Mesenchymal stem cell (in vitro differentiated cells and primary cell): ENCODE measurements around the gene RNASEH1.
"Not testable (repeated sequence)": the region's sequence is repeated elsewhere in the genome, so short reads cannot be mapped to it uniquely, and the experiment has no call there.

ENCODE experiments used
- DNase-seq: peaks from one replicate; pipeline ENCODE4 v3.0.0-alpha.2; 2013
- H2AFZ ChIP-seq: one replicate; pipeline ENCODE4 v1.6.1; 2013; ENCODE audit warnings: low read depth, mild to moderate bottlenecking, control low read depth, inconsistent platforms, low read length, moderate library complexity
- H2AK5ac ChIP-seq: 2 replicates; pipeline ENCODE4 v1.6.1; 2013; ENCODE audit warnings: low read length, moderate library complexity, mild to moderate bottlenecking, inconsistent platforms; ENCODE audit not compliant: severe bottlenecking
- H2BK120ac ChIP-seq: one replicate; pipeline ENCODE4 v1.6.1; 2013; ENCODE audit warnings: low read depth, mild to moderate bottlenecking, inconsistent platforms, low read length, moderate library complexity
- H2BK12ac ChIP-seq, 2 experiments: one replicate each; pipeline ENCODE4 v1.6.1; 2013; ENCODE audit warnings: inconsistent platforms in 2 of 2, low read length in 2 of 2, mild to moderate bottlenecking in 2 of 2, moderate library complexity in 2 of 2, control low read depth in 1 of 2
- H2BK15ac ChIP-seq: one replicate; pipeline ENCODE4 v1.6.1; 2013; ENCODE audit warnings: mild to moderate bottlenecking, low read depth, inconsistent platforms; ENCODE audit not compliant: poor library complexity, severe bottlenecking
- H2BK5ac ChIP-seq: 2 replicates; pipeline ENCODE4 v1.6.1; 2013; ENCODE audit warnings: low read depth, mild to moderate bottlenecking, low read length, control low read depth, inconsistent platforms; ENCODE audit not compliant: poor library complexity, severe bottlenecking
- H3K14ac ChIP-seq, 2 experiments: one replicate each; pipeline ENCODE4 v1.6.1; 2013; ENCODE audit warnings: inconsistent platforms in 2 of 2, low read length in 2 of 2, control low read depth in 1 of 2, mild to moderate bottlenecking in 1 of 2, moderate library complexity in 1 of 2
- H3K18ac ChIP-seq, 2 experiments: one replicate each; pipeline ENCODE4 v1.6.1; 2013; ENCODE audit warnings: inconsistent platforms in 2 of 2, low read length in 2 of 2, control low read depth in 1 of 2, low read depth in 1 of 2, mild to moderate bottlenecking in 1 of 2
- H3K23ac ChIP-seq, 2 experiments: one replicate each; pipeline ENCODE4 v1.6.1; 2013; ENCODE audit warnings: inconsistent platforms in 2 of 2, low read length in 2 of 2, mild to moderate bottlenecking in 2 of 2, moderate library complexity in 2 of 2, control low read depth in 1 of 2
- H3K27ac ChIP-seq: 2 replicates; pipeline ENCODE4 v1.5.1; 2013; ENCODE audit warnings: mild to moderate bottlenecking, moderate library complexity, low read length, control low read depth, inconsistent platforms; ENCODE audit not compliant: poor library complexity, severe bottlenecking
- H3K27me3 ChIP-seq, 2 experiments: 2 replicates each; pipeline versions ENCODE4 v1.6.1 to v1.7.0; 2013; ENCODE audit warnings: low read length in 2 of 2, mild to moderate bottlenecking in 2 of 2, moderate library complexity in 2 of 2, control low read depth in 1 of 2, inconsistent platforms in 1 of 2; ENCODE audit not compliant: control insufficient read depth in 1 of 2, insufficient read depth in 1 of 2
- H3K36me3 ChIP-seq, 2 experiments: 2 replicates each; pipeline versions ENCODE4 v1.6.1 to v1.7.0; 2013; ENCODE audit warnings: low read length in 2 of 2, control low read depth in 1 of 2, inconsistent platforms in 1 of 2, low read depth in 1 of 2, mild to moderate bottlenecking in 1 of 2; ENCODE audit not compliant: insufficient read depth in 2 of 2, control insufficient read depth in 1 of 2
- H3K4ac ChIP-seq, 2 experiments: one replicate each; pipeline ENCODE4 v1.6.1; 2013; ENCODE audit warnings: inconsistent platforms in 2 of 2, low read length in 2 of 2, mild to moderate bottlenecking in 2 of 2, moderate library complexity in 2 of 2, control low read depth in 1 of 2, low read depth in 1 of 2
- H3K4me1 ChIP-seq: 2 replicates; pipeline ENCODE4 v1.6.1; 2013; ENCODE audit warnings: low read depth, low read length, control low read depth; ENCODE audit not compliant: control insufficient read depth, insufficient read depth
- H3K4me2 ChIP-seq: 2 replicates; pipeline ENCODE4 v1.6.1; 2013; ENCODE audit warnings: low read length, mild to moderate bottlenecking, inconsistent platforms; ENCODE audit not compliant: poor library complexity, severe bottlenecking
- H3K4me3 ChIP-seq, 2 experiments: 2 replicates each; pipeline versions ENCODE4 v1.5.1 to v1.7.0; 2013; ENCODE audit warnings: low read length in 2 of 2, mild to moderate bottlenecking in 2 of 2, control low read depth in 1 of 2, low read depth in 1 of 2; ENCODE audit not compliant: insufficient read depth in 1 of 2
- H3K79me1 ChIP-seq: replicated peaks from 2 replicates; pipeline ENCODE4 v1.6.1; 2013; ENCODE audit warnings: mild to moderate bottlenecking, control low read depth, low read length, inconsistent platforms; ENCODE audit not compliant: poor library complexity, severe bottlenecking
- H3K9ac ChIP-seq: 2 replicates; pipeline ENCODE4 v1.7.0; 2013; ENCODE audit warnings: mild to moderate bottlenecking, low read length, moderate library complexity
- H3K9me3 ChIP-seq: 2 replicates; pipeline ENCODE4 v1.7.0; 2013; ENCODE audit warnings: mild to moderate bottlenecking, low read length; ENCODE audit not compliant: control insufficient read depth
- H4K8ac ChIP-seq: one replicate; pipeline ENCODE4 v1.6.1; 2013; ENCODE audit warnings: inconsistent platforms, mild to moderate bottlenecking, low read length, moderate library complexity
- H4K91ac ChIP-seq: one replicate; pipeline ENCODE4 v1.6.1; 2013; ENCODE audit warnings: mild to moderate bottlenecking, low read length, inconsistent platforms
- WGBS: methylation state at CpG from one replicate; pipeline ENCODE4 v1.1.7; 2013; ENCODE audit warnings: mixed read lengths; 5-methylcytosine and 5-hydroxymethylcytosine counted together

The RNASEH1 gene

DNA sequence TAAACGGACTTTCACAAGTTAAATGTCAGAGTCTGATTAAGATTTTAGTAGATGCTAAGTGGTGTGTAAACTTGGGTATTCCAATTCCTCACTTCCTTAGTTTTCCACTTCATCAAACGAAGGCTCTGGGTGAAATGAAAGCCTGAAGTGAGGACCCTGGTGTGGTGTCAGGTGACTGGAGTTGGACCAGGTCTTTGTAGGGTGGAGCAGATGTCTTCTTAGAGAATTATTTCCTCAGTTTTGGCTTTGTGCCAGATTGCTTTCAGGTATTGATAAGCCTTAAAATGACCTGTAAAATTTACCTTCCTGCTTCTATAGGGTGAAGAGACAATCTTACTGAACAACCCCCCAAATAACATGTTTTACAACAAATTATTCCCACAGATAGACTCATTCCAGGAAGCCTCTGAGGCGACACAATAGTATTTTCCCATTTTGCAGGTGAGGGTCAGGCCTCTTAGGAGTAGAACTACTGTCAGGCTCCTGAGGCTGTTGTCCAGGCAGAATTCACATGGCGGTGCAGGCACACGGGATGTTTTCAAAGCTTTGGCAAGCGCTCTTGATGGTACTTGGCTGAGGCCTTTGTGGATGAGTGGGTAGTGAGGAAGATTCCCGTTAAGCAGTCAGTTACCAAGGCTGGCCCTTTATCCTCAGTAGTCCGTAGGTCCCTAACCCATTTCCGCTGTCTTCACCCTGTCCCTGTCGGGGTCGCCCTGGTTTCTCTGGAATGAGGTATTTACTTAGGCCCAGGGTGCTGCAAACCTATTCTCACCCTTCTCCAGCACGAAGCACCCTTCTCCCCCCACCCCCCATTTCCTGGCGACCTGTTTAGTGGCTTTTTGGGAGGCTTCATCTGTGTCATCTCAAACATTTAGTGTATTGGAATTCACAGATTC is 23.5 kb upstream of the RNASEH1 start:
- Histone ChIP-seq H3K4ac (no peak overlapping the region), H2BK12ac (no peak overlapping the region), H3K14ac (no peak overlapping the region), H2AFZ (no peak overlapping the region), H2BK15ac (no peak overlapping the region), H3K4me1 (peaks cover 15% of the 10 kb centered on the region), H3K18ac (no peak overlapping the region), H2BK5ac (no peak overlapping the region), H3K27ac (peak overlapping the region; percentile 20), H2BK120ac (no peak overlapping the region), H3K9ac (no peak overlapping the region), H3K9me3 (no peaks in the 10 kb centered on the region), H3K27me3 (no peaks in the 10 kb centered on the region), H3K23ac (no peak overlapping the region), H2AK5ac (no peak overlapping the region), H4K8ac (peak overlapping the region; percentile 51), H3K4me2 (no peak overlapping the region), H3K79me1 (peaks cover 8% of the 10 kb centered on the region), H3K36me3 (peaks cover 35 to 75% of the 10 kb centered on the region in 2 experiments), H4K91ac (no peak overlapping the region), H3K4me3 (no peak overlapping the region)
- 94% methylated on average over 11 of the region's 13 CpGs for WGBS
- DNase-seq: no peak

DNA sequence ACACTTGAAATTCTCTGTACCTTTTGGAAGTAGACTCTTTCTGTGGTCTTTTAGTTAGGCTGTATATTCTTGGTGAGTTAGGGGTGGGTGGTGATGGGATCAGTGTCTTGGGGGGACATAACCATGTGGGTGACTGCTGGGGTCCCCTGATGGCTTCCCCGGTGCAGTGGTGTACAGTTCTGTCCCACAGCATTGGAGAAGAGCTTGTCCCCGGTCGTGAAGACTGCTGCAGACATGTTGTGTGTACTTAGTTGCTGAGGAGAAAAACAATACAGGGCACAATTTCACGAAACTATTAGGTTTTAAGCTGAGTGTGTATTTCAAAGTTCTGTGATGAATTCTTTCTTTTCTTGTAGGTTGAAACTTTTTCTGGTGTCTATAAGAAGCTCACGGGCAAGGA is 22.3 kb upstream of the RNASEH1 start:
- H3K9me3 ChIP-seq: no peaks in the 10 kb centered on the region
- no peak overlapping the region for H2BK5ac ChIP-seq
- no peak overlapping the region for H3K4me2 ChIP-seq
- no peak for DNase-seq
- H3K4ac ChIP-seq: no peak overlapping the region
- no peak overlapping the region for H3K4me3 ChIP-seq
- no peak overlapping the region for H3K18ac ChIP-seq
- no peak overlapping the region for H3K9ac ChIP-seq
- H4K91ac ChIP-seq: no peak overlapping the region
- no peak overlapping the region for H3K23ac ChIP-seq
- no peak overlapping the region for H3K14ac ChIP-seq
- H2BK12ac ChIP-seq: no peak overlapping the region
- peaks cover 5% of the 10 kb centered on the region for H3K79me1 ChIP-seq
- no peak overlapping the region for H2BK15ac ChIP-seq
- no peaks in the 10 kb centered on the region for H3K27me3 ChIP-seq
- peaks cover 33 to 82% of the 10 kb centered on the region in 2 experiments for H3K36me3 ChIP-seq
- H2AFZ ChIP-seq: no peak overlapping the region
- no peak overlapping the region for H2AK5ac ChIP-seq
- WGBS: 96% methylated on average over 4 of the region's 5 CpGs
- H3K27ac ChIP-seq: no peak overlapping the region
- H3K4me1 ChIP-seq: peaks cover 12% of the 10 kb centered on the region
- no peak overlapping the region for H2BK120ac ChIP-seq
- H4K8ac ChIP-seq: no peak overlapping the region

GRCh38 chr2:3578987-3579386 is 20.9 kb upstream of the RNASEH1 start:
- H4K8ac ChIP-seq: no peak overlapping the region

GRCh38 chr2:3576263-3576630 is 18.1 kb upstream of the RNASEH1 start:
- H2BK120ac ChIP-seq, DNase-seq, H4K91ac ChIP-seq, H2BK12ac ChIP-seq, H2BK5ac ChIP-seq, H3K9me3 ChIP-seq, H3K27me3 ChIP-seq, H2BK15ac ChIP-seq, H3K79me1 ChIP-seq, H3K23ac ChIP-seq, H2AFZ ChIP-seq: not testable (repeated sequence)
- peak overlapping the region in 1 of 2 experiments; percentile 99 for H3K14ac ChIP-seq
- H4K8ac ChIP-seq: peak overlapping the region; percentile 88
- H3K4me1 ChIP-seq: peaks cover 10% of the 10 kb centered on the region
- peak overlapping the region; percentile 92 for H3K4me2 ChIP-seq
- 87% methylated on average over 10 of the region's 10 CpGs for WGBS
- peak overlapping the region; percentile 89 to 96 for H3K4me3 ChIP-seq
- peak overlapping the region in 1 of 2 experiments; percentile 95 for H3K18ac ChIP-seq
- H3K9ac ChIP-seq: peak overlapping the region; percentile 92
- peak overlapping the region in 1 of 2 experiments; percentile 92 for H3K4ac ChIP-seq
- H2AK5ac ChIP-seq: peak overlapping the region; percentile 90
- peaks cover 17 to 52% of the 10 kb centered on the region in 2 experiments for H3K36me3 ChIP-seq
- peak overlapping the region; percentile 30 for H3K27ac ChIP-seq

More at GRCh38 chr2:3578987-3579386, 20.9 kb upstream of the RNASEH1 start:
- Histone ChIP-seq H3K27ac (no peak overlapping the region), H2AK5ac (no peak overlapping the region), H2BK12ac (no peak overlapping the region), H3K4ac (no peak overlapping the region), H3K18ac (no peak overlapping the region), H3K79me1 (peaks cover 3% of the 10 kb centered on the region), H2AFZ (no peak overlapping the region), H3K9me3 (no peaks in the 10 kb centered on the region), H2BK120ac (no peak overlapping the region), H3K4me1 (peaks cover 8% of the 10 kb centered on the region), H3K27me3 (no peaks in the 10 kb centered on the region), H4K91ac (no peak overlapping the region), H3K23ac (no peak overlapping the region), H3K36me3 (peaks cover 22 to 77% of the 10 kb centered on the region in 2 experiments), H3K4me3 (peak overlapping the region in 1 of 2 experiments; percentile 89), H3K14ac (no peak overlapping the region), H2BK5ac (no peak overlapping the region), H2BK15ac (no peak overlapping the region), H3K4me2 (no peak overlapping the region), H3K9ac (peak overlapping the region; percentile 66)
- no peak for DNase-seq
- WGBS: 95% methylated on average over 5 of the region's 5 CpGs
